GM12878 (cell line): ENCODE measurements around the gene HSFX4. TPM values are rescaled to one million over a fixed set of nuclear protein-coding genes. Genes with fewer than 3 reads are reported as not detected.

Experiments
- BMI1 ChIP-seq: fragments of 450-650 bp; IDR thresholded peaks from 2 replicates; pipeline ENCODE4 v1.6.1; 2016; ENCODE audit warnings: mild to moderate bottlenecking, moderate library complexity, borderline replicate concordance
- BRCA1 ChIP-seq: IDR thresholded peaks from 2 replicates; pipeline ENCODE4 v1.6.1; 2011; ENCODE audit warnings: low read depth, low read length, improper control_type of control experiment
- CBX5 ChIP-seq: sonication (generic); IDR thresholded peaks from 2 replicates; pipeline ENCODE4 v1.6.1; 2016; ENCODE audit warnings: low read depth, moderate library complexity, mild to moderate bottlenecking, inconsistent platforms
- CEBPB ChIP-seq, 2 experiments: fragments of 150-350 bp in 1 of 2; IDR thresholded peaks; 2 replicates each; pipeline ENCODE4 v1.6.1; 2012 to 2014; ENCODE audit warnings: low read depth in 2 of 2, low read length in 2 of 2, borderline replicate concordance in 1 of 2, inconsistent platforms in 1 of 2
- CHD2 ChIP-seq: IDR thresholded peaks from 2 replicates; pipeline ENCODE4 v1.6.1; 2011; ENCODE audit warnings: low read depth, low read length, improper control_type of control experiment, borderline replicate concordance
- CHD4 ChIP-seq: fragments of 200-600 bp; sonication (generic); IDR thresholded peaks from 2 replicates; pipeline ENCODE4 v1.6.1; 2016; ENCODE audit warnings: mild to moderate bottlenecking
- E4F1 ChIP-seq: fragments of 450-650 bp; IDR thresholded peaks from 2 replicates; pipeline ENCODE4 v1.6.1; 2018; ENCODE audit warnings: borderline replicate concordance, mild to moderate bottlenecking; ENCODE audit not compliant: partially characterized antibody
- EP300 ChIP-seq, 2 experiments: fragments of 150-350 bp in 1 of 2; IDR thresholded peaks; 2 replicates each; pipeline ENCODE4 v1.6.1; 2011 to 2012; ENCODE audit warnings: low read depth in 2 of 2, low read length in 2 of 2, borderline replicate concordance in 1 of 2, improper control_type of control experiment in 1 of 2, inconsistent platforms in 1 of 2; ENCODE audit not compliant: control insufficient read depth in 1 of 2
- ESRRA ChIP-seq: IDR thresholded peaks from 2 replicates; pipeline ENCODE4 v1.6.1; 2012; ENCODE audit warnings: mild to moderate bottlenecking, low read length, improper control_type of control experiment
- HDAC2 ChIP-seq: fragments of 200-600 bp; sonication (generic); IDR thresholded peaks from 2 replicates; pipeline ENCODE4 v1.6.1; 2017
- IKZF1 ChIP-seq: fragments of 450-650 bp; conservative IDR thresholded peaks from 2 replicates; pipeline ENCODE4 v1.6.1; 2017; ENCODE audit warnings: antibody characterized with exemption, mild to moderate bottlenecking
- IKZF2 ChIP-seq, 2 experiments: fragments of 450-650 bp; IDR thresholded peaks; 2 replicates each; pipeline ENCODE4 v1.6.1; 2017; ENCODE audit warnings: mild to moderate bottlenecking in 2 of 2, moderate library complexity in 2 of 2
- JUNB ChIP-seq: IDR thresholded peaks from 2 replicates; pipeline ENCODE4 v1.6.1; 2016; ENCODE audit warnings: antibody characterized with exemption, mild to moderate bottlenecking
- MAX ChIP-seq: IDR thresholded peaks from 2 replicates; pipeline ENCODE4 v1.6.1; 2012; ENCODE audit warnings: low read depth, low read length, improper control_type of control experiment
- MYC ChIP-seq: IDR thresholded peaks from 2 replicates; pipeline ENCODE4 v1.6.1; 2011; ENCODE audit warnings: mild to moderate bottlenecking, low read length, moderate library complexity, inconsistent platforms; ENCODE audit not compliant: insufficient read depth, insufficient replicate concordance, insufficient read length, severe bottlenecking
- NFXL1 ChIP-seq: fragments of 450-650 bp; IDR thresholded peaks from 2 replicates; pipeline ENCODE4 v1.6.1; 2017; ENCODE audit warnings: antibody characterized with exemption, mild to moderate bottlenecking, borderline replicate concordance
- NR2F1 ChIP-seq: fragments of 450-650 bp; conservative IDR thresholded peaks from 2 replicates; pipeline ENCODE4 v1.6.1; 2017; ENCODE audit warnings: mild to moderate bottlenecking
- RUNX3 ChIP-seq: IDR thresholded peaks from 2 replicates; pipeline ENCODE4 v1.6.1; 2012; ENCODE audit warnings: low read length, inconsistent platforms
- USF2 ChIP-seq: IDR thresholded peaks from 2 replicates; pipeline ENCODE4 v1.6.1; 2011; ENCODE audit warnings: low read depth, low read length, improper control_type of control experiment, borderline replicate concordance
- ZNF384 ChIP-seq: IDR thresholded peaks from 2 replicates; pipeline ENCODE4 v1.6.1; 2012; ENCODE audit warnings: low read depth, mild to moderate bottlenecking, low read length, improper control_type of control experiment, borderline replicate concordance
- ZNF622 ChIP-seq: fragments of 450-650 bp; IDR thresholded peaks from 2 replicates; pipeline ENCODE4 v1.6.1; 2017; ENCODE audit warnings: mild to moderate bottlenecking, inconsistent platforms
- polyA plus RNA-seq, 11 experiments: library from polyadenylated mRNA; depleted of rRNA in 4 of 11; unstranded in 6 of 11; stranded (reverse) in 5 of 11; fragments of >200 nt; fragmentation: Nextera tagmentation in 4 of 11; fragmentation: Illumina TruSeq in 1 of 11; extraction: Ambion mirVana in 4 of 11; extraction: Trizol in 1 of 11; gene quantifications; 1 replicate in 1 of 11; 2 replicates in 10 of 11; pipeline versions ENCODE4 v1.2.1 to v1.2.3, GENCODE V29; 2011 to 2016; ENCODE audit warnings: inconsistent platforms in 2 of 11, missing spikeins in 2 of 11, low read depth in 1 of 11
- total RNA-seq, 4 experiments: library from RNA; depleted of rRNA in 3 of 4; stranded (reverse); fragments of >200 nt in 3 of 4; fragmentation: Illumina TruSeq in 1 of 4; extraction: Trizol in 1 of 4; gene quantifications; 2 replicates each; pipeline versions ENCODE4 v1.2.1 to v1.2.3, GENCODE V29; 2013 to 2021
- TF ChIP-seq, protein P1 (sequence below): fragments of 450-650 bp; formaldehyde crosslinking; IDR thresholded peaks from 2 replicates; pipeline ENCODE4 v1.5.0; 2022; ENCODE audit warnings: mild to moderate bottlenecking, missing genetic modification characterization
- TF ChIP-seq, protein P2 (sequence below): fragments of 450-650 bp; IDR thresholded peaks from 2 replicates; pipeline ENCODE4 v1.6.1; 2017; ENCODE audit warnings: mild to moderate bottlenecking

HSFX4 gene
- total and polyA plus RNA-seq, 10 of the 15 experiments (the other 5 are each of a cell fraction or from before 2014, with no cell fraction given) = 0.11 to 0.24 (median 0.21) TPM; not detected in 6

GRCh38 chrX:149908308-149908707 lies 21.1 kb upstream of the HSFX4 start (continued):
- TF ChIP-seq, protein P1, sequence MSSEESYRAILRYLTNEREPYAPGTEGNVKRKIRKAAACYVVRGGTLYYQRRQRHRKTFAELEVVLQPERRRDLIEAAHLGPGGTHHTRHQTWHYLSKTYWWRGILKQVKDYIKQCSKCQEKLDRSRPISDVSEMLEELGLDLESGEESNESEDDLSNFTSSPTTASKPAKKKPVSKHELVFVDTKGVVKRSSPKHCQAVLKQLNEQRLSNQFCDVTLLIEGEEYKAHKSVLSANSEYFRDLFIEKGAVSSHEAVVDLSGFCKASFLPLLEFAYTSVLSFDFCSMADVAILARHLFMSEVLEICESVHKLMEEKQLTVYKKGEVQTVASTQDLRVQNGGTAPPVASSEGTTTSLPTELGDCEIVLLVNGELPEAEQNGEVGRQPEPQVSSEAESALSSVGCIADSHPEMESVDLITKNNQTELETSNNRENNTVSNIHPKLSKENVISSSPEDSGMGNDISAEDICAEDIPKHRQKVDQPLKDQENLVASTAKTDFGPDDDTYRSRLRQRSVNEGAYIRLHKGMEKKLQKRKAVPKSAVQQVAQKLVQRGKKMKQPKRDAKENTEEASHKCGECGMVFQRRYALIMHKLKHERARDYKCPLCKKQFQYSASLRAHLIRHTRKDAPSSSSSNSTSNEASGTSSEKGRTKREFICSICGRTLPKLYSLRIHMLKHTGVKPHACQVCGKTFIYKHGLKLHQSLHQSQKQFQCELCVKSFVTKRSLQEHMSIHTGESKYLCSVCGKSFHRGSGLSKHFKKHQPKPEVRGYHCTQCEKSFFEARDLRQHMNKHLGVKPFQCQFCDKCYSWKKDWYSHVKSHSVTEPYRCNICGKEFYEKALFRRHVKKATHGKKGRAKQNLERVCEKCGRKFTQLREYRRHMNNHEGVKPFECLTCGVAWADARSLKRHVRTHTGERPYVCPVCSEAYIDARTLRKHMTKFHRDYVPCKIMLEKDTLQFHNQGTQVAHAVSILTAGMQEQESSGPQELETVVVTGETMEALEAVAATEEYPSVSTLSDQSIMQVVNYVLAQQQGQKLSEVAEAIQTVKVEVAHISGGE (CRISPR knock-in tag) = no peak
- TF ChIP-seq E4F1 = no peak
- no peak for TF ChIP-seq CBX5
- no peak for TF ChIP-seq MAX
- TF ChIP-seq, protein P2, sequence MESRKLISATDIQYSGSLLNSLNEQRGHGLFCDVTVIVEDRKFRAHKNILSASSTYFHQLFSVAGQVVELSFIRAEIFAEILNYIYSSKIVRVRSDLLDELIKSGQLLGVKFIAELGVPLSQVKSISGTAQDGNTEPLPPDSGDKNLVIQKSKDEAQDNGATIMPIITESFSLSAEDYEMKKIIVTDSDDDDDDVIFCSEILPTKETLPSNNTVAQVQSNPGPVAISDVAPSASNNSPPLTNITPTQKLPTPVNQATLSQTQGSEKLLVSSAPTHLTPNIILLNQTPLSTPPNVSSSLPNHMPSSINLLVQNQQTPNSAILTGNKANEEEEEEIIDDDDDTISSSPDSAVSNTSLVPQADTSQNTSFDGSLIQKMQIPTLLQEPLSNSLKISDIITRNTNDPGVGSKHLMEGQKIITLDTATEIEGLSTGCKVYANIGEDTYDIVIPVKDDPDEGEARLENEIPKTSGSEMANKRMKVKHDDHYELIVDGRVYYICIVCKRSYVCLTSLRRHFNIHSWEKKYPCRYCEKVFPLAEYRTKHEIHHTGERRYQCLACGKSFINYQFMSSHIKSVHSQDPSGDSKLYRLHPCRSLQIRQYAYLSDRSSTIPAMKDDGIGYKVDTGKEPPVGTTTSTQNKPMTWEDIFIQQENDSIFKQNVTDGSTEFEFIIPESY = no peak
- no peak for TF ChIP-seq NR2F1
- no peak for TF ChIP-seq ESRRA
- TF ChIP-seq CHD4 = no peak
- TF ChIP-seq BRCA1 = no peak
- TF ChIP-seq EP300 (IDR thresholded peaks at IDR 0.05; ENCODE audit: borderline replicate concordance in 1 of 2, control insufficient read depth in 1 of 2, low read depth in 2 of 2, low read length in 2 of 2) = peak in 1 of 2 experiments; percentile 28; a peak in 1 of 4 replicates
- TF ChIP-seq IKZF2 (IDR thresholded peaks at IDR 0.05) = peak; percentile 84 to 88
- TF ChIP-seq BMI1 = no peak
- no peak for TF ChIP-seq USF2
- TF ChIP-seq CHD2 = no peak
- TF ChIP-seq JUNB = peak; percentile 44
- no peak for TF ChIP-seq ZNF622
- TF ChIP-seq CEBPB (IDR thresholded peaks at IDR 0.05; ENCODE audit: borderline replicate concordance in 1 of 2, low read depth in 2 of 2, low read length in 2 of 2) = no peak
- no peak for TF ChIP-seq NFXL1
- TF ChIP-seq ZNF384 = no peak
- TF ChIP-seq MYC = no peak
- peak; percentile 43; the same call in 1 of the 2 replicates for TF ChIP-seq RUNX3
- peak; percentile 47 for TF ChIP-seq IKZF1
- TF ChIP-seq HDAC2 = no peak
